ENCODE measurements around the gene CARD6.
"Not testable (repeated sequence)": the region's sequence is repeated elsewhere in the genome, so short reads cannot be mapped to it uniquely, and the experiment has no call there.

CARD6 gene

DNA sequence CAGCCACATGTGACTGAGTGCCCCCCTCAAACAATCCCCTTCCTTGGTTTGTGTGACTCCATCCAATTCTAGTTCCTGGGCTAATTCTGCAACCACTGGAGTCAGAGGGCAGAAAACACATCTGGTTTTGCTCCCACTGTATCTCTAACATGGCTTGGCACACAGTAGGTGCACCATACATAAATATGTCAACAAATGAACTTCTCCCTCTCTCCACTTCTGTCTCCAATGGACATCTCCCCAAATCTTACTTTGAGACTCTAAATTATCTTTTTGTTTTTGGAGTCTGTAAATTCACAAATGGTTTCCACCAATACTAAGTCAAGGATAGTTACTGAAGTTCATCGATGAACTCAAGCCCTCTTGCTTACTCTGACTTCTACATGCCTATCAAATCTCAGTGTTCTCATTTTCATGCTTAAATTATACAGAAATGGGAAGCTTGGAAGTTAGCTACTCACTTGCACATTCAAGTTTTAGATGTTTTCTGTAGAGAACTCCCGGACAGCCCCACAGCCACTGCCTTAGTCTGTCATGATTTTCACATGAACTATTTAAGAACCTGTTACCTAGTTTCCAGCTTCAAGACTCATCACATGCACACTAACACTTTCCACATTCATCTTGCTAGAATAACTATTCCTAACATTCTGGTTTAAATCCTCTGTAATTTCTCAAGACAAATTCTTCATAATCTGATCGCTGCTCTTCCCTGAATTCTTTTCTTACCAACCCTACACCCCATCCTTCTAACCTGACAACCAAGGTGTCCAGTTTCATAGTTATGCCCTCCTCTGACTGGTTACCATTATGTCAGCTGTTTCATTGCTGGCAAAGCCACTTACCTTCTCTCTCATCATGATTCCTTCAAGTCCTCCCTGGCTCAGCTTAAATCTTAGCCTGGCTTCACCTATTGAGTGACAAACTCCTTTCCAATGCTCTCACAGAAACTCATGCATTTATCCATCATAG, 12.2 kb upstream of the CARD6 start:
- DNase-seq: no peak

DNA sequence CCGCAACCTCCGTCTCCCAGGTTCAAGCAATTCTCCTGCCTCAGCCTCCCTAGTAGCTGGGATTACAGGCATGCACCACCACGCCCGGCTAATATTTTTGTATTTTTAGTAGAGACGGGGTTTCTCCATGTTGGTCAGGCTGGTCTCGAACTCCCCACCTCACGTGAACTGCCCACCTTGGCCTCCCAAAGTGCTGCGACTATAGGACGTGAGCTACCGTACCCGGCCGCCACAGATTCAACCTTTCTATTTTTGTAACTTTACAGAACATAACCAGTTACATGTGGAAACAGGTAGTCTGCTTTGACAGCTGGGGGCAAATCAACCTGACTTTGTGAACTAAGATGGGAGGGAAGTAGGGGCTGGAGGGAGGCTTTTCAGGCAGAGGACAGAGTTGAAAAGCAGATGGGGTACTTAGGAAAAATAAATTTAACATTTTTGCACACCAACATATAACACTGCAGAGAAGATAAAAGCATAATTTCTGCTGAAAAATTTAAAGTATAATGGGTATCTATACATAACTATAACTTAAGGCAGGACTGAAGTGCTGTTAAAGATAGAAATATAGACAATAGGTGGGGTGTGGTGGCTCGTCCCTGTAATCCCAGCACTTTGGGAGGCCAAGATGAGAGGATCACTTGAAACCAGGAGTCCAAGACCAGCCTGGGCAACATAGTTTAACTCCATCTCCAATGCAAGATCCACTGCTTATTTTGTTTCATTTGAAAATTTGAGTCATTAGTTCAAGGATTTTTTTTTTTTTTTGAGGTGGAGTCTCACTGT, 11.2 kb upstream of the CARD6 start:
- DNase-seq: no peak

DNA sequence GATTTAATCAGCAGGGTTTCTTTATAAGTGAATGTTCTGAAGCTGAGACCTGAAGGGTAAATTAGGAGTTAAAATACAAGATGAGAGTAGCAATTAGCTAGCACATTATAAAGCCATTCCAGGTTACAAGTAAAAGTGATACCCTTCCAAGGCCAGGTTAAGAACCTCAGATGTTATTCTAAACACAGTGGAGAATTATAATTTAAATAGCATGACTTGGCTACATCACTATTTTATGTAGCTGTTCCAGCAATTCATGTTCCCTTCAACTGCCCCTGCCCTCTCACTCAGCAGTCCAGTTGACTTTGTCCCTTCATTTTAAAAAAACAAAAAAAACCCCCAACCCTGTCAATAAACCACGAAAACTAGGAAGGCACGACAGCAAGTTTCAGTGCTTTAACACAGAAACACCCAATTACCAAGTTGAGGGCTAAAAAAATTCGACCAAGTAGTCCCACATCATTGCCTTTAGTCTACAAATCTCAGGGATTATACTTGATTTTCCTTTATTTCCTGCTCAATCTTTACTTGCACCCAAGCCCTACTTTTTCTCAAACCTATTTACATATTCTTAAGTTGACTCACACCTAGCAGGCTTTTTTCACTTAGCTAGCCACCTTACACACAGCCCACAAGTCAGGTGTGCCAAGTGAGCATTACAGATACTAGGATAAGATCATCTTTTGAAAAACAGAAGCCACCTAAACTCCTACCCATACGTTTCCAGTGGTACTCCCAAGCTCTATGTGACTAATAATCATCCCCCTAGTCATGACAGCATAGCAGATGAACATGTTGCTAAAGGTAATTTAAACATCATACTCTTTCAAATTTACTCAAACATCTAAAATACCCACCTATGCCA, 9.6 kb upstream of the CARD6 start:
- DNase-seq: no peak

DNA sequence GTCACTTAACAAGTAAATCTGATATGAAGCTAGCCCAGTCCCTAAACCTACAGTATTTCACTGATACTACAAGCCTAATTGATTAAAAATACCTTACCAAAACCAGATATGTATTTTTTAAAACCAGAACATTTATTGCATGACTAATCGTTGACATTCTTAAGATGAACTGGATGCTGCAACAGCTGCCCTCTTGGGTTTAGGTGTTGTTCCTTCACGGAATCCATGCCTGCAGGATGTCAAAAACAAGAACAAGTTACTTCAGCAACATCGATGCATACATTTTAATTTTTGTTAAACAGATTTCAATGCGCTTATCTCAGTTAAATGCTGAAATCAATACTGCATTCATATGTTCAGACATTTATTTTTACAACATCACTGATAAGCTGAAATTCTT, 8.8 kb upstream of the CARD6 start:
- DNase-seq: no peak

DNA sequence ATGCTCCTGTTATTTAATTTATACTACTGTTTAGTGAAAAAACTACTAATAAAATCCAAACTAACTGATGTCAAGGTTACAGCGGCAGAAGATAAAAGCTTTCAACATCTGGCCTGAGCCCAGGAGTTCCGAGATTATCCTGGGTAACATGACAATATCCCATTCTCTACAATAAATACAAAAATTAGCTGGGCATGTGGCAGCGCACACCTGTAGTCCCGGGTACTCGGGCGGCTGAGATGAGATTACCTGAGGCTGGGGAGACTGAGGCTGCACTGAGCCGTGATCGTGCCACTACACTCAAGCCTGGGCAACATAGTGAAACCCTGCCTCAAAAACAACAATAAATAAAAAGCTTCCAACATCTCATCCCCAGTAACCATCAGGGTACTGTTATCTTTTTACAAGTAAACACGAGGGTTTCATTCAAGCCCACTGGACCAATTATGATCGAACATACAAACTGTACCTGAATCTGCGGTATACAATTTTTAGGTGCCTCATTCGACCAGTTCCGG, 7.4 kb upstream of the CARD6 start:
- no peak for DNase-seq

DNA sequence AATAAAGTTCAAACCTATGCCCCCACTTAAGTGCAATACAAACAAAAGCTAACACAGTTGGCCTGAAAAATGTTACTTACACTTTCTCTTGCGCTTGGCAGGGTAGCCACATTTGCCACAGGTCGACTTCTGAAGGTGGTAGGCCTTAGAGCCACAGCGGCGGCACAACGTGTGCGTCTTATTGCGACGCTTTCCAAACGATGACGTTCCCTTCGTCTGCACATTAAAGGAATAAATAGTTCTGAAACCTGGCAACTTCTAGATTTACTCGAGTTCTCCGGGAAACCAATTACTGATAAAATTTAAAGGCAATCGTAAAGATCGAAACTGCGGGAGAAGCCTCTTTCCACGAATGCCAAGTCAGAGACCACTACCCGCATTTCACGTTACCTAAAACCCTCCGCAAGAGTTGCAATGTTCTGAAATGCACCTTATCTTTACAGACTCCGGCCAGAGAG, 6.7 kb upstream of the CARD6 start:
- no peak for DNase-seq

DNA sequence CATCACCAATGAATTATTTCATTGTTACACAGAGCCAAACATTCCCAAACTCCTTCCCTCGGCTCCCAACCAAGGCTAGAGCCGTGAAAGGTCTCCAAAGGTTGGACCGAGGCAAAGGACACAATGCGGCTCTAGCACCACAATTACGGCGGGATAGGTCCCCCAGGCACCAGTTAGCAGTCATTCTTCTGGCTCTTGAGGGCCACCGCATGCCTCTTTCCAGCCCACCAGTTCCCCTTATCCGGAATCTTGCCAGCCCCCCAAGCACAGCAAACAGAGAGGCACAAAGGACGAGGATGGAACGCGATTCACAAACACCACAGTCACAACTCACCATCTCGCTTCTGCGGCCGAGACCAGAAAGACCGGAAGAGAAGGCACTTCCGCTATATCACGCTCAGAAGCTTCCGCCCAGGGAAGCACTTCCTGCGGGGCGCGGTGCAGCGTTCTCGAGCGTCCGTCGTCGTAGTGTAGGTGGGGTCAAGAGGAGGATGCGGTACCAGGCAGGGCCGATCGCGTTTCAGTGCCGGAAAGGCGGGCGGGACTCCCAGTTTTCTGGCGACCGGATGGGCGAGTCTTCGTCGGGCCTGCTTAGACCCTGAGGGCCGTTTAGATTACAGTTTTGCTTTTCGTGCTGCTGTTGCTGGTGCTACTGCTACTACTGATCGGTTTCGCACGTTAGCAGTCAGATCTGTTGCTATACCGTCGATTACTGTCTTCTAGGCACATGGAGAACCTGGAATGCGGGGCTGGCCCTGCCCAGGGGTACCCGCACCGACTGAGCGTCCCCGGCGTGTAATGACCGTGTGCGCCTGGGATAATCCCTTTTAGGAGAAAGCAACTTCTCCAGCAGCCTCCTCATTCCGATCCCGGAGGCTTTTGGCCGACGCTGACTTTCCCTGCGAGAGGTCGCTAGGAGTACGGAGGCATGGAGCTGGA, 6.0 kb upstream of the CARD6 start, which contains the start of gene RPL37:
Gene RPL37 (minus strand): TSS at position 374 of the 939 bp plus-strand sequence. CDS start 37 bp downstream, at position 337.
- DNase-seq: peak; percentile 97

DNA sequence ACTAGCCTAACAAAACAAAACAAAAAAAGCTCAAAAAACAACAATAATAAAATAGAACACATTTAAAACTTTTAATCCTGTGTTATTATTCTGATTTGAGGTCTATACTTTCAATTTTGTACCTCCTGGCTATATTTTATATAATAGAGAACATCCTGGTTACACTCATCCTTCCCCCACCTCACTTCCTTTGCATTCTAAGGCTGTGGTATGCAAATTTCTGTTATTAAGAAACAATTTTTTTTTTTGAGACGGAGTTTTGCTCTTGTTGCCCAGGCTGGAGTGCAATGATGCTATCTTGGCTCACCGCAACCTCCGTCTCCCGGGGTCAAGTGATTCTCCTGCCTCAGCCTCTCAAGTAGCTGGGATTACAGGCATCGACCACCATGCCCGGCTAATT, 3.1 kb upstream of the CARD6 start:
- no peak for DNase-seq

DNA sequence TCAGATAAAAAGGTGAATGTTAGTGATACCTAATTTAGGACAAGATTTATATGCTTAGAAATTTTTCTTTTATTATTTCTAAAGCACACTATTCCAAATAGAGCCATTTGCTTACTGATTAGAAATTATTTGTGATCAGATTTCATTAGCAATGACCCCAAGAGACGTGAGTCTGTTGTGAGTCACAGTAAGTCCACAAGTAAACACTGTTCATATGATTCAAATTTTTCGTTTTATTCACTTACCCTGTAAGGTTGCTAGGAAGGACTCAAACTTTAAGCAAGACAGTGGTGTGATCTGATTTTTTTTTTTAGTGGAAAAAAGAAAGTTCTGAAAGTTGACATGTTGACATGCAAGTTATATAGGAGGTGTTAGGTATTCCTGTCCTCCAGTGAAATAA, 1.2 kb downstream of the CARD6 start:
- DNase-seq: no peak

DNA sequence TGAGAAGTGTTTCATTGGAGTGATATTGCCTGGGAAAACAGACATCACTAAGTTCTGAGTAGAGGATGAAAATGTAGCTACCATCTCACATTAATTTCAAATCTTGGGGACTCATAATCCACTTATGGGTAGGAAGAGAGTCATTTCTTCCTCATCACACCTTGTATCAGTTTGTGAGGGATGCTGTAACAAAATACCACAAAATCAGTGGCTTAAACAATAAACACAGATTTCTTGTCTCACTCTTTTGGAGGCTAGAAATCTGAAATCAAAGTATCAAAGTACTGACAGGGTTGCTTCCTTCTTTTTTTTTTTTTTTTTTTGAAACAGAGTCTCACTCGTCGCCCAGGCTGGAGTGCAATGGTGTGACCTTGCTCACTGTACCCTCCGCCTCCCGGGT, 3.4 kb downstream of the CARD6 start:
- no peak for DNase-seq

DNA sequence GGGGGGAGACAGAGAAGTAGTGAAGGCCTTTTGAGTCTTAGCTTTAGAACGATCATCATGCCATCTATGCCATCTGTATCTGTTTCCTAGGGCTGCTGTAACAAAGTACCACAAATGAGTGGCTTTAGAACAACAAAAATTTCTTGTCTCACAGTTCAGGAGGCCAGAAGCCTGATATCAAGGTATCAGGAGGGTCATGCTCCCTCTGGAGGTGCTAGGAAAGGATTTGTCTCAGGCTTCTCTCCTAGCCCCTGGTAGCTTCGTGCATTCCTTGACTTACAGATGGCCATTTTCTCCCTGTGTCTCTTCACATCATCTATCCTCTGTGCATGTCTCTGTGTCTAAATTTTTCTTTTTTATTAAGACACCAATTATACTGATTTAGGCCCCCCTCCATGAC, 5.2 kb downstream of the CARD6 start:
- no peak for DNase-seq

DNA sequence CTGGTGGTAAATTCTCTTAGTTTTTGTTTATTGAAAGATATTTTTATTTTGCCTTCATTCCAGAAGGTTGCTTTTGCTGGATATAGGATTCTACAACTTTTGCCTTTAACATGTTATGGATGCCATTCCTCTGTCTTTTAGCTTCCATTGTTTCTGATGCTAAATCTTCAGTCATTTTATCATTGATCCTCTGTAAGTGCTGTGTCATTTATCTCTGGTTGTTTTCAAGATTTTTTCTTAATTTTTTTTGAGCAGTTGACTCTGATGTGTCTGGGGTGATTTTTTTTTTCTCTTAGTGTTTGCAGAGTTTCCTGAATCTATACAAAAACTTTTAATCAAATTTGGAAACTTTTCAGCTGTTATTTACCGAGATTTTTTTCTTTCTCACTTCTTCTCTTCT, 6.4 kb downstream of the CARD6 start:
- no peak for DNase-seq

DNA sequence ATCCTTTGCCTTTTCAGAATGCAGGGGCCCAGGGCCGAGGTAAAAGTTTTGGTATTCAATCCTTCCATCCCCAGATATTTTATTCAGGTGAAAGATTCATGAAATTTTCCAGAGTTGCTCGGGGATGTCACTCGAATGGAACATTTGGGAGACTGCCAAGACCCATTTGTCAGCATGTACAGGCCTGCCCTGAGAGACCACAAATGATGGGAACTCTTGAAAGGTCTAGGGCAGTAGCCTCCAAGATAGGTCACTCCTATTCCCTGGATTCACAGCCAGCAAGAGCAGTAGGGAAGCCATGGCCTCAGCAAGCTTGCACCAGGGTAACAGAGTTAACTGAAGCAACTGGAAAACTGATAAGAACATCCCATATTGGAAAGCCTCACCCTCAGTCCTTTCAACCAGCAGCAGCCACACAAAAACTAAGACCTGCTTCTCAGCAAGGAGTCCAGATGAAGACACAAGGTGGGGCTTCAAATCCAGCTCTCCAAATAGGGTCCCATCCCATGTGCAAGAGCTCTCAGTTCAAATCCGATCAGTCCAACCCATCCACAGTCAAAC, 12.5 kb downstream of the CARD6 start:
- DNase-seq: no peak

DNA sequence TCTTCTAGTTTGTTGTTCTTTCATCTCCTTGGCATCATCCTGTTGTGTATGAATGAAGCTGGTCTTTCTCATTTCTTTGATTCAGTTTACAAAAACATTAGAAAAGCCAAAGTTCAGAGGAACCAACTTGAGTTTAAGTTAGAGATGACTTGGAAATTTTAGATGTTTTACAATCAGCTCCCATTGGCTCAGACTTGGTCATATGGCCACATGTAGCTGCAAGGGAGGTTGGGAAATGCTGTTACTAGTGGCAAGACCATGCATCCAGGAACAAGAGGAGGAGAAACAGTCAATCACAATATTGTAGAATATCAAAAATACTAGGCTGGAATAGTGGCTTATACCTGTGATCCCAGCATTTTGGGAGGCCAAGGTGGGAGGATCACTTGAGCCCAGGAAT, 19.5 kb downstream of the CARD6 start:
- DNase-seq: no peak

DNA sequence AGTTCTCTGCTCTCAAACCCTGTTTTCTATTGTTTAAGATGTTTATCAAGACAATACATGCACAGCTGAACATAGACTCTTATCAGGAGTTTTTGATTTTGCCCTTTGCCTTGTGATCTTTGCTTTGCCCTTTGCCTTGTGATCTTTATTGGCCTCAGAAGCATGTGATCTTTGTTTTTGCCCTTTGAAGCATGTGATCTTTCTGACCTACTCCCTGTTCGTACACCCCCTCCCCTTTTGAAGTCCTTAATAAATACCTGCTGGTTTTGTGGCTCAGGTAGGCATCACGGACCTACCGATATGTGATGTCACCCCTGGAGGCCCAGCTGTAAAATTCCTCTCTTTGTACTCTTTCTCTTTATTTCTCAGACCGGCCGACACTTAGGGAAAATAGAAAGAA, 23.8 kb downstream of the CARD6 start:
- not testable (repeated sequence) for DNase-seq

DNA sequence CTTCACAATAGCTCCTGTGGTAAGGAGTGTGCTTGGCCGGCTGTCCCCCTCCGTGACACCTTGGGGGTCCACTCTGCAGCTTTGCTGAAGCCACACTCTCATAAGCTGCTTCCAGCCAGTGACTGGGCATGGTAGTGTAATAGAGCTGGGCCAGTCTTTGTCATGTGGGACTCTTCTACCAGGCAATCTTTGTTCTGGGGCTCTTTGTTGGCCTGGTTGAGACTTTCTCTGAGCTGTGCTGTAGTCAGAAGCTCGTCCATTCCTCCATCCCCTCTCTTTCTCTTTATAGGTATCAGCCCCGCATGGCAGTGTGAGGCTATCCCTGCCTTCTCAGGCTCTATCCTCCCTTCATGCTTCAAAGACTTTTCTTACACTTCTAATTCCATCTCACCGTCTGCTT, 25.7 kb downstream of the CARD6 start:
- no peak for DNase-seq

DNA sequence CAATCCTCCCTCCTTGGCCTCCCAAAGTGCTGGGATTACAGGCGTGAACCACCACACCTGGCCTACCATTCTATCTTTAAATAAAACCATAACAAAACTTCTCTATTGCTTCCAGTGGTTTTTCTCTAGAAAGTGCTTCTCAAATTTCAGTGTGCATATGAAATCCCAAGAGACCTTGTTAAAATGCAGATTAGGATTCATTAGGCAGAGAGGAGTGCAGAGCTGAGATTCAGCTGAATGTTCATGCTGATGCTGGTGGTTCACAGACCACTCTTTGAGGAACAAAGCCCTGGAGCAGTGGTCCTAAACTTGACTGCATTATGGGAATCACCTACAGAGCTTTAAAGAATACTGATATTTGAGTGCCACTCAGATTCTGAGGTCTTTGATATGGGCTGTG, 28.2 kb downstream of the CARD6 start:
- no peak for DNase-seq

DNA sequence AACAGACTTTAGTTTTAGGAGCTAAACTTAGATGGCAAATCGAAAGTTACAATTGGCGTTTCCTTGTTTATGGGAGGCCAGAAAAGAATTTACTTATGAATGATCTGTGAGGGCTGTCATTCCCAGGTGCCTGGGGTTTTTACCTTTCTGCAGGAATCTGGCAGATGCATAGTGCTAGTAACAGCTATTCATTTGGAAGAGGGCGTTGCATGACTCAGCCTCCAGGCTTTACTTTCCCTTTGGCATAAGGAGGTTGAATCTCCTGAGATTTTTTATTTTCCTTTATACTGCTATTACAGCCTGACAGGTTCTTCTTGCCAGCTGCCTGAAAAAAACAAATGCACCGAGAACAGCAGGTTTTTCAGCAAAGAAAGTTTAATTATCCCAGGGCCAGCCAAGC, 30.0 kb downstream of the CARD6 start:
- DNase-seq: no peak

DNA sequence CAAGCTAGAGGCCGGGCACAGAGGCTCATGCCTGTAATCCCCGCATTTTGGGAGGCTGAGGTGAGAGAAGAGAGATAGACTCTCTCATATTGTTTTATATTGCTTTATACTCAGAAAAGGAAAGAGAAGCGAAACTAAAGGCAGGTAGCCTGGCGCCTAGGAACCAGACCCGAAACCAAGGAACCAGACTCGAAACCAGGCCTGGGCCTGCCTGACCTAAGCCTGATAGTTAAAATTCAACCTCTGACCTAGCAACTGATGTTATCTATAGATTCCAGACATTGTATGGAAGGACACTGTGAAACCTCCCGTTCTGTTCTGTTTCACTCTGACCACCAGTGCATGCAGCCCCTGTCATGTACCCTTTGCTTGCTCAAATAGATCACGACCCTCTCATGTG, 31.1 kb downstream of the CARD6 start:
- DNase-seq: not testable (repeated sequence)

DNA sequence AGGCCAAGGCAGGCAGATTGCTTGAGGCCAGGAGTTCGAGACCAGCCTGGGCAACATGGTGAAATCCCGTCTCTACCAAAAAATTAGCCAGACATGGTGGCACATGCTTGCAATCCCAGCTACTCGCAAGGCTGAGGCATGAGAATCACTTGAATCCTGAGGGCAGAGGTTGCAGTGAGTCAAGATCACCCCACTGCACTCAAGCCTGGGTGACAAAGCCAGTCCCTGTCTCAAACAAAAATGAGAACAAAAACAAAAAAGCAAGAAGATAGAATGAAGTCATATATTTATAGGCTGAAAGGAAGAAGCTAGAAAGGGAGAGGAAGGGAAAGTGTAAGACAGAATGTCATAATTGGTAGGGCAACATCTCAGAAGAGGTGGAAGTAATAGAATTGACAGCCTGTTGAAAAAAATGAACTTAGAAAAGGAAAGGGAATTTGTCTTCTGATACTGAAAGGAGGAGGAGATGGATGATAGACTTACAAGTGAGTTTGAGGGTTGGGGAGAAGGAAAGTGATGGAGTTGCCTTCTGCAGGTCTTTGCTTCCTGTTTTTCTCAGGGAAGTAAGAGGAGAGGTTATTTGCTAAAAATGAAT, 32.2 kb downstream of the CARD6 start:
- DNase-seq: no peak

DNA sequence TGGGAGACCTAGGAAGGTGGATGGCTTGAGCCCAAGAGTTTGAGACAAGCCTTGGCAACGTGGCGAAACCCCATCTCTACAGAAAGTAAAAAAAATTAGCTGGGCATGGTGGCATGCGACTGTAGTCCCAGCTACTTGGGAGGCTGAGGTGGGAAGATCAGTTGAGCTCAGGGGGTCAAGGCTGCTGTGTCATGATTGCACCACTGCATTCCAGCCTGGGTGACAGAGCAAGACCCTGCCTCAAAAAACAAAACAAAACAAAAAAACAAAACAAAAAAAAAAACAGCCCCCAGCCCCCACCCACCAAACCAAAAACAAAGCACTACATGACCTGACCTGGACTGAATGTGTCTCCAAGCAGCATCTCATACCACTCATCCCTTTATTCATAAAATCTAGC, 34.8 kb downstream of the CARD6 start:
- no peak for DNase-seq

Measured in midbrain (tissue), 1 donor.